Activated T-cell treated with anti-CD3 and anti-CD28 coated beads for 4 hours (primary cell): ENCODE data around the gene ATP6V1A.

ENCODE experiments used
- DNase-seq: peaks from one replicate; pipeline ENCODE4 v3.0.0-alpha.2; 2020

Gene ATP6V1A

DNA sequence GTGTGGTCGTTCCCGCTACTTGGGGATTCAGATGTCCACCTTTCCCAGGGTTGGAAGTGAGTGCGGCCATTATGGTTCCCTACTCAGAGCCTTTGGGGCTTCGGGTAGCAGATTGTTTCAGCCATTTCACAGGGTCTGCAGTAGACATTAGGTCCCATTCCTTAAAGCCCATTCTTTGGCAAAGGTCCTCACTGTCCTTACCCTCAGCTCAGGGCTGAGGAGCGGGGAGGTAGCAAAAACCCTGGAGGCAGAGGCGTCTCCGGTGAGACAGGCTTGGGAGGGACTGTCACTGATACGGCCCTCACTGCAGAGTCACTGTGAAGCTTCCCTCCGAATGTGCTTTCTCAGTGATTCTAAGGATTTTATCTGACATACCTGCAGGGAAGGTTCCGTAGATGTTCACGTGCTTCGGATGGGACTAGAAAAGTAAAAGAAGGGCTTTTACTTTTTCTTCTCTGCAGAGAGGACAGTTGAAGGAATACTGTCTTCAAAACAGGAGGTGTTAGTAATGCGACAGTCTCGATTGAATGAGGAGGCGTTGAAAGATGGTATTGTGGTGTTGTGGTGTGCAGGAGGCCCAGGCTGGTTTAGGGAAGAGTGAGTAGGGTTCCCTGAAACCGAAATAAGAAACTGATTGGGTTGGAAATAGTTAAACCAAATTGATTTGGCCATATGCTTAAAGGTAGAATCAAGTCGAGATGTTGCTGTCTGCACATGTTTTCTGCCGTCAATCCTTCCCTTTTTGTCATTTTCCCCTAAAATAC, 630 bp downstream of the ATP6V1A start:
- peak; percentile 10 for DNase-seq

DNA sequence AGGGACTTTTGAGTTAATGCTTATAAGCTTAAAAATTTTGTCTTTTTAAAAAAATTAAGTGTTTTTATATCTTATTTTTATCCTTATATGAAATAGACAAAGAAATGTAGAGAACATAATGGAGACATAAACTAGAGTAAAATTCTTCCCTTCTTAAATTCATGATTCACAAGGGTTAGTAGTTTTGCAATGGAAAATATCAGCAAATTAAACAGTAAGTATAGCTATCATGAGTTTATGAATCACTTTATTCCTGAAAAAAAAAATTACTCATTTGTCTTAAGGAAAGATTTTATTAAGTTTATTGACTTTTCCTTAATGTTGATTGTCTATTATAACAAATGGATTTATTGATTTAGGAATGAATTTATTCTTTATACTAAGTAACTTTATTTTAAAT, 4.3 kb downstream of the ATP6V1A start:
- DNase-seq: no peak

DNA sequence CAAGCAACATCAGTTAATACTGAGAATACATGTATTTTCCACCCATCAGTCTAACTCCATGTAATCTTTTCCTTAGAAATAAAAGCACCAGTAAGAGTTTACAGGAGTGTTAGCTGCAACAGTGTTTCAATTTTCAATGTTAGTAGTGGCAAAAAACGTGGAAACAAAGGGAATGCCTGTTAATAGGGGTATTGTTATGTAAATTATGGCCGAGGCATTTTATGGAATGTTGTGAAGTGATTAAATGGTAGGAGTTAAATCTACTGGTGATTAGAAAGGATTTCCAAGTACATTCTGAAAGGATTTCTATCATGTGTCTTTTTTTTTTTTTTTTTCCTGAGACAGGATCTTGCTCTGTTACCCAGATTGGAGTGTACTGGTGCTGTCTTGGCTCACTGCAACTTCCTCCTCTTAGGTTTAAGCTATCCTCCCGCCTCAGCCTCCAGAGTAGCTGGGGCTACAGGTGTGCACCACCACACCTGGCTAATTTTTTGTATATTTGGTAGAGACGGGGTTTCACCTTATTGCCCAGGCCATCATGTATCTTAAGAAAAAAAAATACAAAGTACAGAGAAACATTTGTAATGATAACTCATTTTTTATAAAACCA, 6.6 kb downstream of the ATP6V1A start:
- no peak for DNase-seq

DNA sequence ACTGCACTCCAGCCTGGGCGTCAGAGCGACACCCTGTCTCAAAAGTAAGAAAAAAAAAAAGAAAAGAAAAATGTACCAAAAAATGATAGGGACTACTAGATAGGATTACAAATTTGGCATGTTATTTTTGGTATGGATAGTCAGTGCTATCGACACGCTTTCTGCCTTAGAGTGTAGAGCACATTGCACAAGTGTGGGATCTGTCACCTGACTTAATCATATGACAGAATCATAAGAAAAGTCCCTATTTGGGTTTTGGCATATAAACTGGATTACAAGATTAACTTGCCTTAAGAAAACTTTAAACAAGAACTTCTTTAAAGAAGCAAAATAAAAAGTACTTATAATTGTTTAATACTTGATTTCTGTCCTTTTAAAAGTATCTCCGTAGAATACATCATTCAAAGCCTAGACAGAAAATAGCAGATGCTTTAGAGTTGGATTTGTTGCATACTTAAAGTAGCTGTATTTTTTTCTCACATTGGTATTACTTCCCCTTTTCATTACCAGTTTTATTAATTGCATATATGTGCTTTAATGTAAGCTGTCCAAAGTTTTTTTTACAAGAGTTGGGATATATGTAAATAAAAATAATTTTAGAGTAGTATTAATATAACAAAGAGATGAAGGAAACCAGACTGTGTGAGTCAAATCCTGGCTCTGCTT, 7.8 kb downstream of the ATP6V1A start:
- no peak for DNase-seq

DNA sequence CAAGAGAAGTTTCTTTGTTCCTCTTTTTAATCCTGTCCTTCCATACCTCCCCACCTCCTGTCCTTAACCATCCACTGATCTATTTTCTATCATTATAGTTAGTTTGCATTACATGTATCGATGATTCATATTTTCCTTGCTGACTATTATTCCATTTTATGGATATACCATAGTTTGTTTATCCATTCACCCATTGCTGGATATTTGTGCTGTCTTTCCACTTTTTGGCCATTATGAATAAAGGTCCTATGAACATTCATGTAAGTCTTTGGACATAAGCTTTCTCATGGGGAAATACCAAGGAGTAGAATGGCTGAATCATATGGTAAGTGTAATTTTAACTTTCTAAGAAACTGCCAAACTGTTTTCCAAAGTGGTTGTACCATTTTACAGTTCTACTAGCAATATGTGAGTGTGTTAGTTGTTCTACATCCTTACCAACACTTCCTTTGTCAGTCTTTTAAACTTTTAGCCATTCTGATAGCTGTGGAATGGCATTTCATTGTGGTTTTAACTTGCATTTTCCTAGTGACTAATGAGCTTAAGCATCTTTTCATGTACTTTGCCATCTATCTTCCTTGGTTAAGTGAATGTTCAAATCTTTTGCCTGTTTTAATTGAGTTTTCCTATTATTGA, 11.7 kb downstream of the ATP6V1A start:
- DNase-seq: no peak

DNA sequence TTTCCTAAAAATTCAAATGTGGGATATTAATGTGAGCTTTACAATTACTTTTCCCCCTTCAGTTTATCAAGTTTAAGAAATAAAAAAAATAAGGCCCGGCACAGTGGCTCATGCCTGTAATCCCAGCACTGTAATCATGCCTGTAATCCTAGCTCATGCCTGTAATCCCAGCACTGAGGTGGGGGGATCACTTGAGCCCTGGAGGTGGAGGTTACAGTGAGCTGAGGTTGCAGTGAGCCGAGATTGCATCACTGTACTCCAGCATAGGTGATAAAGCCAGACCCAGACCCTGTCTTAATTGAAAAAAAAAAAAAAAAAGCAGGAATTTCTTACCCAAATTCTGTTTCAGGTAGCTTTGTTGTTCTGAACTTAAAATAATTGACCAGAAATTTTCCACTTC, 17.9 kb downstream of the ATP6V1A start:
- no peak for DNase-seq

DNA sequence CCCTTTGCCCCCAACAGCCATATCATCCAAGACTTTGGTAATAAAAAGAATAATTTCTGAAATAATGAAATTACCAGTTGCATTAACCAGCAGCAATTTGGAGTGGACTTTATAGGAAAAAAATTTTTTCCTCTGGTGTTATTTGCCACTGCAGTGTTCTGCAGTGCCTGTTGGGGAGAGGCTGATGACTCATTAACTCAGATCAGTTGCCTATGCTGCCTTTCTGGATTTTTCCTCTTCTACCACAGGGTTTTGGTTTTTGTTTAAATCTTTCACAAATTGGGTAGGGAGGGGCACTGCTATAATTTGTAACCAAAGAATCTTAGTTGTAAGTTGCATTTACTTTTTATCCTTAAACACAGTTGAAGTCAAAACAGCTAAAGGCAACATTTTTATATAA, 22.7 kb downstream of the ATP6V1A start:
- no peak for DNase-seq

DNA sequence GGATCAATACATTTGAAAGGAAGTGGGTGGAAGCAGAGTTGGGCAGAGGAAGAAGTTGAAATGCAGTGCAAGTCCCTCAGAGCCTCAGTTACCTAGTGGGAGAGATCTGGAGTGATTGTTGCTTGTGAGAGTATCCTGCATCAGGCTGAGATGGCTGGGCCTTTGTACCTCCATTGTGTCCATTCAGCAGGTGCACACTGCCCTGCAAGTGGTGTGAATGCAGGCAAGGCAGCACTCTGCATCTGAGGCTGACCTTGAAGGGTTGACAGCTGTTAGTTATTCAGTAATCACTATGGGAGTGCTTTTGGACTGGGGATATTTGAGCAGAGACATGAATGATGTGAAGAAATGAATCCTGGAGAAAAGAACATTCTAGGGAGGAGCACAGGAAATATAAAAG, 25.2 kb downstream of the ATP6V1A start:
- DNase-seq: no peak

DNA sequence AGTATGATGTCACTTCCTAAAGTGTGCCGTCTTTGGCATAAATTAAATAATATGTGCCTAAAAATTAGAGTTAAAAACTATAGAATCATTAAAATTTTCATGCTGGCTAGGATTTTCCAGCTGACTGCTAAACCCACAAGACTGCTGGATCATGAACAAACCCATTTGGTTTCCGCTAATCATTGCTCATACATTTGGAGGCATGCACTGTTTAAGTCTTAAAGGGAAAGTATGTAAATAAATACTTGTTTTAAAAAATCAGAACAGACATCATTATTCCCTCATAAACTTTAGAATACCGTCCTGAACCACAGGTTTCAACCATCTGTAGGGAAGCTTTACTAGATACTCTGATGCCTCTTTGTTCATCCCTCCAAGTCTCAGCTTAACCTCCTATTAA, 26.5 kb downstream of the ATP6V1A start:
- DNase-seq: no peak

DNA sequence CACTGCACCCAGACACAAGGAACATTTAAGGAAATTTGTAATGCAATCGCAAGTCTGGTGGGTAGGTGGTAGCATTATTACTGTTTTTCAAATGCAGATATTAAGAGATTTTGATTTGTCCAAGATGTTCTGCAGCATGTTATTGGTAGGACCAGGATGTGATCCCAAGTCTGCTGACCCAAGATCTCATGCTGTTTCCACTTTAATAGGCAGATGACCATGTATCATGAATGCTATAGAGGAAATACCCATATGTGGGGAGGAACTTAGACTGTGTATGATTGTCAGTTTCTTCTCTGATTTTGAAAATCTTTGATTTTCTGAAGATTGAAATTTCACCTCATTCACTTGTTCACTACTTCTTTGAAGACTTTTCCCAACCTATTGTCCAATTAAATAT, 28.7 kb downstream of the ATP6V1A start:
- no peak for DNase-seq

DNA sequence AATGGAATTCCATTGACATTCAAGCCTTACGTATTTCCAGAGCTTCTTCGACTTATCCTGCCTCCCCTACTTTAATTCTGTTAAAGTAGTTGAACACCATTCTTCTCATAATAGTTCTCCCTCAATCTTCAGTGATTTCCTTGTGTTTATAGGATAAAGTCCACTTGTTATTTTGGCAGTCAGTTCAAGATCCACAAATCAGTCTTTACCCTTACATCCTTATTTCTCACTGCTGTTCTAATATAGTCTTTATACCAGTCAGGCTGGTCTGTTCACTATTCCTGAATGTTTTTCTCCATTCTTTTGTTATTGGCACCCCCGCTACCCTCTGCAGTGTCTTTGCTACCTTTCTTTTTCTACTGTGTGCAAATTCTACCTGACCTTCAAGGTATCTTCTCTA, 29.7 kb downstream of the ATP6V1A start:
- no peak for DNase-seq

DNA sequence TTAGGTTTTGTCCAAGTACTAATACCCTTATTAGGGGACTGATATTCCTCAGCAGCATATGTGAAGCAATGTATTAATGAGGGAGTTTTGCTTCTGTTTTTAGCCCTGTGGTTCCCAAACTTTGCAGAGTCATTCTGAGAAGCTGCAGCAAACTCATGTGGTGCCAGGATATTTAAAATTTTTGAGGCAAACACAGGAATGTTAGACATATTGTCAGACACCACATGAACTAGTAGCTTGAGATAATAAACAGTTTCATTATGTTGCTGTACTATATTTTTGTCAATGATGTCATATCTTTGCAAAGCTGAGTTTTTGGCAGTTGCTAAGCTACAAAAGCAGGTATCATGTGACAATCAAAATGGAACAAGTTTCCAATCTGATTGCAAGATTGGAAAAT, 36.6 kb downstream of the ATP6V1A start:
- DNase-seq: no peak

DNA sequence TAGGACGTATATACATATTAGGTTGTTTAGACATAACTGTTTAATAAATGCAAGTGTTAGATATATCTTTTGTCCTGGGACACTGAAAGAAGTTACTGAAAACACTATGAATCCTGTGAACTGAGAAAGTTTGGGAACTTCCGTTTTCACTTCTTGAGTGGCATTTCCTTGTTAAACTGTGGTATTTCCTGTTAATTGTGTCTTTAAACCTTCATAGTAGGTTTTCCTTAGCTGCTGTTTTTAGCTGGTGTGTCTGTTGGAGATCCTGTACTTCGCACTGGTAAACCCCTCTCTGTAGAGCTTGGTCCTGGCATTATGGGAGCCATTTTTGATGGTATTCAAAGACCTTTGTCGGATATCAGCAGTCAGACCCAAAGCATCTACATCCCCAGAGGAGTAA, 37.1 kb downstream of the ATP6V1A start:
- DNase-seq: no peak

DNA sequence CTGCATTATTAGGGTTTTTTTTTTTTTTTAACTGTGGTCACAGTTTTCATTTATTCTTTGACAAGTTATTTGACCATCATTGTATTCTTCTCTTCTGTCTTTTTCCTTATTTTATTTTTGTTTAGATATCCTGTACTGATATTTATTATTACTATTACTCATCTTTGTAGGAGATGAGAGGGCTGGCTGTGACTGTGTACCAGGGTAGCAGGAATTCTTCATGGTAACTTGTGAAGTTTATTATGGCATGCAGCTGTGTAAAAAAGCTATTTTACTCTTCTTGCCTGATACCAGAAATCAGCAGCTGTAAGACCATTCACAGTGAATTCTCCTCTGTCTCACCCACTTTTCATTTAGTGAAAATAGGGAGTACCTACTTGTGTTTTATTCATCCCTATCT, 44.5 kb downstream of the ATP6V1A start:
- DNase-seq: no peak

DNA sequence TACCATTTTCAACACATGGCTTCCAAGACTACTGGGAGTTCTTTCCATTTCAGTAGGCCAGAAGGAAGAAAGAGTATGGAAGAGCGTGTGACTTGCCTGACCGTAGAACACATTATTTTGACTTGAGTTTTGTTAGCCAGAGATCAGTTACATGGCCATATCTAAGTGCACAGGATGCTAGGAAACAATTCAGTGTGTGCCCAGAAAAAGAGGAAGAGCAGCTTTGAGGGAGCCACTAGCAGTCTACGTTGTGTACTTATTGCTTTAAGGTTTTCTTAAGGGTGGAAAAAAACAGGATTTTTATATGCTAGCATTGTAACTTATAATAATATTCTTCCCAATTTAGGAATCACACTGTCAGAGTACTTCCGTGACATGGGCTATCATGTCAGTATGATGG, 47.7 kb downstream of the ATP6V1A start:
- DNase-seq: no peak

DNA sequence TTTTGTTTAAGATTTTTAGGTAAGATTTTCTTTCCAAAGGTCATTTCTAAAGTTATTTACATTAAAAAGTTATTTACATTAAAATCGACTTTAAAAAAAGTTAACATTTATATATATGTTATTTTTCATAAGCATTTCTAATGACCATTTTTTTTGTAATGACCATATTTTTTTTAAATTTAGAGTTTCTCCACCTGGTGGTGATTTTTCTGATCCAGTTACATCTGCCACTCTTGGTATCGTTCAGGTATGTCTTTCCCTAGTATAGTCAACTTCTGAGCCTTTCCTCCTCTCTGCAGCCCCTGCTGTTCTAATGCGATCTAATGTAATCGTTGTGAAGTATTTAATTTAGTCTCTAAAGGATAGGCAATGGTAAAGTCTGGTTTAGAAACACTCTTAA, 48.9 kb downstream of the ATP6V1A start:
- no peak for DNase-seq

DNA sequence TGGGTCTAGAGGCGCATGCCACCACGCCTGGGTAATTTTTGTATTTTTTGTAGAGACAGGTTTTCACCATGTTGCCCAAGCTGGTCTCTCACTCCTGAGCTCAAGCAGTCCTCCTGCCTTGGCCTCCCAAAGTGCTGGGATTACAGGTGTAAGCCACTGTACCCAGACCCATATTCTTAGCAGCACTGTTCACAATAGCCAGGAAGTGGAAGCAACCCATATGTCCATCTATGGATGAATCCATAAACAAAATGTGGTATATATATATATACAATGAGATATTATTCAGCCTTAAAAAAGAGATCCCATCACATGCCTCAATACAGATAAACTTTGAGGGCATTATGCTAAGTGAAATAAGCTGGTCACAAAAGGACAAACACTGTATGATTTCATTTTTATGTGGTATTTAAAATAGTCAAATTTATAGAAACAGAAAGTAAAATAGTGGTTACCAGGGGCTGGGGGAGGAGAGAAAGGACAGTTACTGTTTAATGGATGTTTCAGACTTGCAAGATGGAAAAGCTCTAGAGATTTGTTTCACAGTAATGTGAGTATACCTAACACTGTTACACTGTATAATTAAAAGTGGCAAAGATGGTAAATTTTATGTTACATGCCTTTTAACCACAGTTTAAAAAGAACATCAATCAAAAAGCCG, 56.1 kb downstream of the ATP6V1A start:
- DNase-seq: no peak

DNA sequence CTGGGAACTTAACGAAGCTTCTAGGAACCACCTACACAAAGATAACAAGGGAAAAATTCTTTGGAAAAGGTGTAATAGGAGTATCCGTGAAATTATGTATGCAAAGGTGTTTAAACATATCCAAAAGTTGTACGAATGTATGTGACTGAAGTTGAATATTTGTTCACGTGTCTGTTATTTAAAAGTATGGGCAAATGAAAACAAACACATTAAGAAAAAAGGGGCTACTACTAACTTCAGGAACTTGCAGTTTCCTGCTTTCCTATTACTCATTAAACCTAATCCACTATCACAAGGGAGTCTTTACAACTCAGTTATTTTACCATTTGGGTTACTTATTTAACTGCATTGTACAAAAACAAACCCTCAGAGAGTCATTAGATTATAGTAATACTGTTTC, 57.8 kb downstream of the ATP6V1A start:
- no peak for DNase-seq

DNA sequence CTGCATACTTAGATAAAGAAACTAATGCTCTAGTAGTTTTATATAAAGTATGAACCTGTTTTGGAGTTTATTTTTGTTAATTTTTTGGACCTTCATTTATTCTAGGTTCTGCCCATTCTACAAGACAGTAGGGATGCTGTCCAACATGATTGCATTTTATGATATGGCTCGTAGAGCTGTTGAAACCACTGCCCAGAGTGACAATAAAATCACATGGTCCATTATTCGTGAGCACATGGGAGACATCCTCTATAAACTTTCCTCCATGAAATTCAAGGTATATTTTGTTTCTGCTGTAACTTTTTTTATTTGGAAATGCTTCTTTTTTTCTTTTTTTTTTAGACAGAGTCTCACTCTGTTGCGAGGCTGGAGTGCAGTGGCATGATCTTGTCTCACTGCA, 58.4 kb downstream of the ATP6V1A start:
- DNase-seq: no peak

DNA sequence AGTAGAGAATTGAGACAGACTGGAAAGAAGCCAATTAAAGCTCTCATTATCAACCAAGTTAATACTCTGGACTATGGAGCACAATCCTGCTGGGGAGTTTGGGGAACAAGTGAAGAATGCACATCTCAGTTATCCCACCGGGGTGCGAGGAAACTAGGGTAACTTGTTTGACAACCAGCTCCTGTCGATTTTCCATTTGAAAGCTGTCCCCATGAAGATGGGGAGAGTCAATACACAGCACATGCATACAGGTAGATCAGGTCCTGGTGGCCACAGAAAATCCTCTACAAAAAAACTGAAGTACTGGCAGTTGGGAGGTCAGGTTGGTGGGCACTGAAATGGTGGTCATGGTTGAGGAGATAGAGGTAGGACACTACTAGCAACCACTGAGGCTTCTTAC, 66.0 kb downstream of the ATP6V1A start:
- DNase-seq: no peak

DNA sequence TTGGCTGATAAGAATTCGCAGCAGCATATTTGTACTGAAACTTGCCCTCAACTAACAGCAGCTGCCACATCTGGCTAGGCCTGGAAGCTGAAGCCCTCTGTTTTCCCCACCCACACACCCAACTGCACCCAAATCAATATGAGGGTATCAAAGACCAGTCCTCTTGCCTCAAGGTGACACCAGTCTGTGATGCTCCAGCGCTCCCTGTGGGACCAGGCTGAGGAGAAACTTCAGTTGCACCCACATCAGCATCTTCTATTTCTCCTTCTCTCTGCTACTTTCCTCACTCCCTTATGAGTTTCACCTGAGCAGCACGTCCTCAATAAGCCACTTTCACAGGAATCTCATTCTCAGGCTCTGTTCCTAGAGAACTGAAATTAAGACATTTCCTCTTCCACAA, 73.0 kb downstream of the ATP6V1A start:
- no peak for DNase-seq

DNA sequence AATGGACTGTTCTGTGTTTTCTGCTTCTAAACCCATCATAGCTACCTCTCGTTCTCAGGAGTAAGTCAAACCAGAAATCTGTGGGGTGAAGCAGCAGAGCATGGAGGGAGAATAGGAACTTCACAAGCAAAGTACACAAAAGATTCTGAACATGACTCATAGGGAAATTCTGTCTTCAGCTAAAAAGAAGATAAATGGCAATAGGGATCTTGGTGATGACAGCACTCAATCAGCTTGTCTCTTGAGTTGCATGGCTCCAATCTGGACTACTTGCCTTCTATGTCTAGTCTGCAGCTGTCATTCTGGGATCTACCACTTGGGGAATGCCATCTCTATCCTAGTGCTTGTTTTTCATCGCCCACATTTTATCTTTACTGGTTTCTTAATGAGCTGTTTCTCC, 78.3 kb downstream of the ATP6V1A start:
- DNase-seq: no peak

DNA sequence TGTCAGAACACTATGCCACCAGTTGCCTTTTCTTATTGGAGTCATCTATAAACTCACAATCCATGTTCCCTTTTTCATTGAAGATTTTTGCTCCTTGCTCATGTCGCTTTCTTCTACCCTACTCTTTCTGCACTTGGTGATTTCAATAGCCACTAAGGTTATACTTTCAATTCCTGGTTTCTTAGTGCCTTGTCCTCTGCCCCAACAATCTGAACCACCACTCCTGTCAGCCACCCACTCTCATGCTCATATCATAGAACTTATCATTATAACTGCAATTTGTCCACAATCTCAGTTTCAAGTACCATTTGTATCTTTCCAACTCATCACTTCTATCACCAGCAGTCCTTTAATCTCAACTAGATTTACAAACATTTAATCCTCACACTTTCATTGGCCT, 81.8 kb downstream of the ATP6V1A start:
- DNase-seq: no peak
